Epithelial cell of proximal tubule (primary cell): ENCODE measurements around the gene RASA3. TPM values are rescaled to one million over a fixed set of nuclear protein-coding genes. Genes with fewer than 3 reads are reported as not detected.

Experiments
- DNase-seq: peaks from one replicate; pipeline ENCODE4 v3.0.0-alpha.2; 2011; ENCODE audit warnings: low read depth
- H3K4me3 ChIP-seq: 2 replicates; pipeline ENCODE4 v1.5.1; 2011; ENCODE audit warnings: low read depth, mild to moderate bottlenecking, low read length
- CTCF ChIP-seq: conservative IDR thresholded peaks from 2 replicates; pipeline ENCODE4 v1.5.1; 2012; ENCODE audit warnings: low read depth, mild to moderate bottlenecking, low read length
- total RNA-seq: library from RNA; depleted of rRNA; stranded (reverse); fragments of >200 nt; gene quantifications from 2 replicates; pipeline ENCODE4 v1.2.3, GENCODE V29; 2015

The RASA3 gene
- total RNA-seq, 1 donor from 2014 or later, result 25.7 TPM

- TF ChIP-seq CTCF, result no peak
- no peak for DNase-seq
- H3K4me3 ChIP-seq, result no peak overlapping the region
These were observed 198.5 kb downstream of the RASA3 start for GRCh38 chr13:113933901-113934300.

- no peak for TF ChIP-seq CTCF
- no peak overlapping the region for H3K4me3 ChIP-seq
- no peak for DNase-seq
These were observed 200.5 kb downstream of the RASA3 start for GRCh38 chr13:113931841-113932459.

- no peak overlapping the region for H3K4me3 ChIP-seq
- no peak for TF ChIP-seq CTCF
- DNase-seq, result no peak
These were observed 201.5 kb downstream of the RASA3 start for GRCh38 chr13:113930671-113931637.

GRCh38 chr13:113929628-113930615 is 202.5 kb downstream of the RASA3 start:
- no peak overlapping the region for H3K4me3 ChIP-seq
- DNase-seq, result no peak
- TF ChIP-seq CTCF, result no peak

DNA sequence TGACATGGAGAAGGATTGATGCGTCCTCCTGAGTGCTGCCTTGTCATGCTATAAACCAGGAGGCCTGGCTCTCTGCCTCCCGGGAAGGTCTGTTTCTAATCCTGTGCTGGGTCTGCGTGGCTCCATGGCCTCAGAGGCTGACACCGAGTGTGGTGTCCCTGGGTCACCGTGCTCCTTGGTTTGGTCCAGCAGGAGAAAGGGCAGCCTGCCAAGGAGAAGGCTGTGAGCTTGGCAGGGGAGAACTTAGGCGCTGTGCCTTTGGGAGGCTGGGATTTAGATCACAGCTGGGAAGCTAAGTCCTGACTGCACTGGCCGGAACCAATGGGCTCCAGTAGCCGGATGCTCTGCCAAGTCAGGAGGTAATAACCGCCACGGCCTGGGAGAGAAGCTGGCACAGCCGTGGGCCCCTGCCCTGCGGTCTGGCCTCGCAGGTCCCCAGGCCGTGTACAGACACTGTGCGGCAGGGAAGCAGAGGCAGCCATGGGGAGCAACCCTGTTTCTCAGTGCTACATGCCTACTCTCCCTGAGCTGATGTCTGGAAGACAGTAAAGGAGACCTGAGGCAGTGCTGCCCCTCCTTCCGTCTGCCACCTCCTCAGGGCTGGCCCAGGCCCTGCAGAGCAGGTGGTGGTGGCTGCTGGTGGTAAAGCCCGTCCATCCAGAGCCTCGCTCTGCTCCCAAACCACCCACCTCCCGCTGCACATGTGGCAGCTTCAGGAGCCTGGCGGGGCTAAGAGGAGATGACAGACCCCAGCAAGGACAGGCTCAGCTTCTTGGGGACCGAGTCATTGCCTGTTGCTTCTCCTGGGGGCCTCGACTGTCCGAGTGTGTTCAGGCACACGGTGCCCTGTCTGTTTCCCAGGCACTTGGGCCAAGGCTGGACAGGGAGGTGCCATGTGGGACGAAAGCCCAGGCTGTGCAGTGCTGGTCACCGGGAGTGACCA is 203.5 kb downstream of the RASA3 start:
- DNase-seq, result no peak
- TF ChIP-seq CTCF, result no peak
- H3K4me3 ChIP-seq, result no peak overlapping the region

Other genes starting within 250 kb of the RASA3 start
- not detected in 2 replicates for gene C13orf46, start 158.5 kb downstream of the RASA3 start, total RNA-seq
- gene CFAP97D2, start 46.6 kb upstream of the RASA3 start, total RNA-seq, result not detected in 2 replicates
- gene CDC16, start 102.3 kb upstream of the RASA3 start, total RNA-seq, result 20.0 and 27.9 TPM in 2 replicates
- 19.3 and 19.5 TPM in 2 replicates for gene UPF3A, start 149.0 kb upstream of the RASA3 start, total RNA-seq
- gene CHAMP1, start 181.9 kb upstream of the RASA3 start, total RNA-seq, result 13.7 and 39.0 TPM in 2 replicates